ENCODE data around the gene TAF1D.

TAF1D gene

GRCh38 chr11:93738647-93739081, 2.6 kb downstream of the TAF1D start:
- Histone ChIP-seq H3K4me3 (replicated peaks; ENCODE audit: low read depth, low read length) (peak overlapping the region; percentile 99), H3K36me3 (ENCODE audit: control insufficient read depth, insufficient read depth, low read length) (peaks cover 9% of the 10 kb centered on the region), H3K27me3 (replicated peaks; ENCODE audit: control insufficient read depth, insufficient read depth, low read length) (no peaks in the 10 kb centered on the region)
- no peak for DNase-seq (ENCODE audit: extremely low read depth, insufficient read length)
- no peak for TF ChIP-seq CTCF (IDR thresholded peaks at IDR 0.05; ENCODE audit: insufficient read depth, low read length, poor library complexity, severe bottlenecking)

DNA sequence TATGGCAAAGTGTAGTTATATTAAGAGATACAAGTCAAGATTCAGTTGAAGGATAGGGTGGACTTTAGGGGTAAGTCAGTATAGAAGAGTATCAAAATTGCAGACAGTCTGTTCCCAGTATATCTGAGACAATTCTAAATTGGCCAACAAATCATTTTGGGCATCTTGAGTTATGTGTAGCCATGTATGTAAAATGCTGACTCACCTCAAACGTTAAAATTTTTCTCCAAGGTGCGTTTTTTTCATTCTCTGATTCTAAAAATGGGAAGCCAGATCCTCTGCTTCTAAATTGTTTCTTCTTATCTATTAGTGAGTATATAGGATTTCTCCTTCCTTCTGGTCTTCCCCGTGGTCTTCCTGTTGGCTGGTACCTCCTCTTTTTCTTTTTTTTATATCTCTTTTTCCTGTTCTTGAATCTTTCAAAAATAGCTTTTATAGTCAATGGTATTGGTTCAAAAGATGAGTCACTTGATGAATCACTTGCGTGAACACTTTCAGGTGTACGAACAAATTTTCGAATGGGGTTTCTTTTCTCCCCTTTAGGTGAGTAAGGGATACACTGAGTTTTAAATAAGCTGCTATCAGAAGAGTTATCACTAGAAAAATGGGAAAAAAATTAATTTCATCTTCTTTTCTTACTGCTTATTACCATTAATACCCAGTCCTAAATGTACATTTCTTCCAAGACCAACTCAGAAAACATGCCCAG, 3.2 kb downstream of the TAF1D start:
- TF ChIP-seq CTCF (IDR thresholded peaks at IDR 0.05; ENCODE audit: insufficient read depth, low read length, poor library complexity, severe bottlenecking) = no peak
- DNase-seq (ENCODE audit: extremely low read depth, insufficient read length) = no peak
- peaks cover 10% of the 10 kb centered on the region for H3K36me3 ChIP-seq (ENCODE audit: control insufficient read depth, insufficient read depth, low read length)
- H3K27me3 ChIP-seq (replicated peaks; ENCODE audit: control insufficient read depth, insufficient read depth, low read length) = no peaks in the 10 kb centered on the region
- H3K4me3 ChIP-seq (replicated peaks; ENCODE audit: low read depth, low read length) = peak overlapping the region; percentile 99

- H3K36me3 ChIP-seq (ENCODE audit: control insufficient read depth, insufficient read depth, low read length) = peaks cover 13% of the 10 kb centered on the region
- DNase-seq (ENCODE audit: extremely low read depth, insufficient read length) = no peak
- no peak overlapping the region; the same call in 1 of the 2 replicates for H3K4me3 ChIP-seq (replicated peaks; ENCODE audit: low read depth, low read length)
- H3K27me3 ChIP-seq (replicated peaks; ENCODE audit: control insufficient read depth, insufficient read depth, low read length) = no peaks in the 10 kb centered on the region
- no peak for TF ChIP-seq CTCF (IDR thresholded peaks at IDR 0.05; ENCODE audit: insufficient read depth, low read length, poor library complexity, severe bottlenecking)
Measured at GRCh38 chr11:93736129-93736528, 5.2 kb downstream of the TAF1D start.

DNA sequence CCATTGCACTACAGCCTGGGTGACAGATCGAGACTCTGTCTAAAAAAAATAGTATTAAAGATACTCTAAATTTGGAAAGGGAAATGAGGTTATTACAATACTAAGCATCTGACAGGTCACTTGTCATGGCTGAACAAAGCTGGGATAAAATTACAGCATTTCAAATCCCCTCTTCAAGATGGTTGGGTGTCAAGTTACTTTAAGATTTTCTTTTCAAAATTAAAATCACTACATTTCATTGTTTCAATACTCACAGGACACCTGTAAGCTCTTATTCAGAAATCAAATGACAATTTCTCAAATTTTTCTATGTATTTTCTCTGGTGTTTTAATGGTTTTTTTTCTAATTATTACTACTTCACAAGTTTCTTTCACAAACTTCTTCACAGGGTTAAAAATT, 5.7 kb downstream of the TAF1D start:
- no peak for DNase-seq (ENCODE audit: extremely low read depth, insufficient read length)
- H3K4me3 ChIP-seq (replicated peaks; ENCODE audit: low read depth, low read length) = no peak overlapping the region
- H3K36me3 ChIP-seq (ENCODE audit: control insufficient read depth, insufficient read depth, low read length) = peaks cover 13% of the 10 kb centered on the region
- no peaks in the 10 kb centered on the region for H3K27me3 ChIP-seq (replicated peaks; ENCODE audit: control insufficient read depth, insufficient read depth, low read length)
- no peak for TF ChIP-seq CTCF (IDR thresholded peaks at IDR 0.05; ENCODE audit: insufficient read depth, low read length, poor library complexity, severe bottlenecking)

DNA sequence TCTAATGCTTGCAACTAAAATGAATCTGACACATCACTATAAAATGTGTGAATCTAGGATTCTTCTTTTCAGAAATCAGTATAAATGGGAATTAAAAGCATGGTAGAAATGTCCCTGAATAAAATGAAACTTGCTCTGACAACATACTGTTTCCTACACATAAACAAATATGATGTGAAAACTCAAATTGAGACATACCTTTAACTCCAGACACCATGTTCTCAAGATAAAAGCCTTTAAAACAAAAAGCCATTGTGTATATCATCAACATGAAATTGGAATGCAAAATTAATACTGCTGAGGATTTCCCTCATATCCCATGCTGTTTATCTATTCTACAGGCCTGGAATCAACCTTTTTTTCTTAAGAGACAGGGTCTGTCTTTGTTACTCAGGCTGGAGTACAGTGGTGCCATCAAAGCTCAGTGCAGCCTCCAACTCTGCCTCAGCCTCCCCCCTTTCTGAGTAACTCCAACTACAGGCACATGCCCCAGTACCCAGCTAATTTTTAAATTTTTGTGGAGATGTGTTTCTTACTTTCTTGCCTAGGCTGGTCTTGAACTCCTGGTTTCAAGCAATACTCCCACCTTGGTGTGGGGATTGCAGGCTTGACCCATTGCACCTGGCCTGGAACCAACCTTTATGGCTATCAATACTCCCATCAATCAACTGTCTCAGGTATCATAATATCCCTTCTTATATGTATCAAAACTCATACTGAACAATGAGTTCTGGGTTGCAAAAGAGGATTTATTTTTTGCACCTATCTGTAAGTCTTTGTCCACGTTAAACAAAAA, 6.7 kb downstream of the TAF1D start:
- H3K36me3 ChIP-seq (ENCODE audit: control insufficient read depth, insufficient read depth, low read length) = peaks cover 13% of the 10 kb centered on the region
- no peak overlapping the region for H3K4me3 ChIP-seq (replicated peaks; ENCODE audit: low read depth, low read length)
- no peak for TF ChIP-seq CTCF (IDR thresholded peaks at IDR 0.05; ENCODE audit: insufficient read depth, low read length, poor library complexity, severe bottlenecking)
- DNase-seq (ENCODE audit: extremely low read depth, insufficient read length) = no peak
- H3K27me3 ChIP-seq (replicated peaks; ENCODE audit: control insufficient read depth, insufficient read depth, low read length) = no peaks in the 10 kb centered on the region

Measured in GM06990 (cell line).